ENCODE measurements around the gene KMT2C.
"Not testable (repeated sequence)": the region's sequence is repeated elsewhere in the genome, so short reads cannot be mapped to it uniquely, and the experiment has no call there.

Gene KMT2C

GRCh38 chr7:152362128-152362926 is 73.5 kb downstream of the KMT2C start:
- peaks cover 58% of the 10 kb centered on the region for H4K20me1 ChIP-seq (ENCODE audit: insufficient read depth, low read length, poor library complexity, severe bottlenecking)
- H3K79me2 ChIP-seq (ENCODE audit: insufficient read depth, low read length) = peaks cover 93% of the 10 kb centered on the region
- H3K9me3 ChIP-seq (ENCODE audit: insufficient read depth, low read depth, low read length) = no peaks in the 10 kb centered on the region
- peaks cover 14% of the 10 kb centered on the region; the same call in 1 of the 2 replicates for H3K36me3 ChIP-seq (ENCODE audit: insufficient read depth, low read length)
- H3K9me2 ChIP-seq (replicated peaks; ENCODE audit: low read depth, low read length) = no peaks in the 10 kb centered on the region
- no peaks in the 10 kb centered on the region for H3F3A ChIP-seq (ENCODE audit: low read depth)
- no peak overlapping the region for H3K4me2 ChIP-seq (ENCODE audit: low read depth, low read length, poor library complexity, severe bottlenecking)
- TF ChIP-seq CTCF (conservative IDR thresholded peaks at IDR 0.05; ENCODE audit: low read length) (no peak), EZH2phosphoT487 (IDR thresholded peaks at IDR 0.05; ENCODE audit: borderline replicate concordance) (no peak)
- H3K4me1 ChIP-seq (ENCODE audit: insufficient read depth, low read length, poor library complexity, severe bottlenecking) = no peaks in the 10 kb centered on the region
- no peak overlapping the region for H3K4me3 ChIP-seq (ENCODE audit: low read length, poor library complexity, severe bottlenecking)
- no peaks in the 10 kb centered on the region for H3K27me3 ChIP-seq (ENCODE audit: insufficient read depth, low read length, poor library complexity, severe bottlenecking)
- H3K9ac ChIP-seq (ENCODE audit: low read depth, low read length, poor library complexity, severe bottlenecking) = no peak overlapping the region
- H2AFZ ChIP-seq (ENCODE audit: low read length) = no peak overlapping the region

DNA sequence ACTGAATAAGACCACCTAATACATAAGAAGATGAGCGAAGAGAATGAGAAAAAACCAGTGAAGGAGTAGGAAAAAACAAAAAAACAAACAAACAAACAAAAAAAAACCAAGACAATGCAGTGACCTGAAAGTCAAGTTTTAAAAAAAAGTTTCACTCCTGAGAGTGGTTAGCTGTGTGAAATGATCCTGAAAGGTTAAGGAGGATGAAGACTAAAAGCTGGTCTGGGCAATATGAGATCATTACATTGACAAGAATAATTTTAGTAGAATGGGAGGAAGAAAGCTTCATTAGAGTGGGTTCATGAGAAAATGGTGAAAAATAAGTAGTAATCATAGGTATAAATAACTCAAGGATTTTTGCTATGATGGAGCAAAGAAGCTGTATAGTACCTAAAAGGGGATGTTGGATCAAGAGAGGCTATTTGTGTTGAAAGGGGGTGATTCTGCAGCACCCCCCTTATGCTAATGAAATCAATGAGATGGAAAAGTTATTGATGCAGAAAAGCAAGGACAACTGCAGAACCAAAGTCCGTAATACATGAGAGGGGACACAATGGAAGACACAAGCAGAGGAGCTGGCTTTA is 80.2 kb downstream of the KMT2C start:
- no peaks in the 10 kb centered on the region for H3K9me2 ChIP-seq (replicated peaks; ENCODE audit: low read depth, low read length)
- no peak overlapping the region for H3K4me2 ChIP-seq (ENCODE audit: low read depth, low read length, poor library complexity, severe bottlenecking)
- H3F3A ChIP-seq (ENCODE audit: low read depth) = no peaks in the 10 kb centered on the region
- H3K27me3 ChIP-seq (ENCODE audit: insufficient read depth, low read length, poor library complexity, severe bottlenecking) = no peaks in the 10 kb centered on the region
- H3K4me1 ChIP-seq (ENCODE audit: insufficient read depth, low read length, poor library complexity, severe bottlenecking) = no peaks in the 10 kb centered on the region
- H3K79me2 ChIP-seq (ENCODE audit: insufficient read depth, low read length) = peaks cover 54% of the 10 kb centered on the region
- H3K9me3 ChIP-seq (ENCODE audit: insufficient read depth, low read depth, low read length) = no peaks in the 10 kb centered on the region
- H3K4me3 ChIP-seq (ENCODE audit: low read length, poor library complexity, severe bottlenecking) = no peak overlapping the region
- H3K36me3 ChIP-seq (ENCODE audit: insufficient read depth, low read length) = peaks cover 51% of the 10 kb centered on the region
- H4K20me1 ChIP-seq (ENCODE audit: insufficient read depth, low read length, poor library complexity, severe bottlenecking) = peaks cover 16% of the 10 kb centered on the region
- H2AFZ ChIP-seq (ENCODE audit: low read length) = no peak overlapping the region
- TF ChIP-seq EZH2phosphoT487 (IDR thresholded peaks at IDR 0.05; ENCODE audit: borderline replicate concordance) = no peak
- no peak for TF ChIP-seq CTCF (conservative IDR thresholded peaks at IDR 0.05; ENCODE audit: low read length)
- no peak overlapping the region for H3K9ac ChIP-seq (ENCODE audit: low read depth, low read length, poor library complexity, severe bottlenecking)

GRCh38 chr7:152354061-152354460 is 81.7 kb downstream of the KMT2C start:
- H3K4me3 ChIP-seq (ENCODE audit: low read length, poor library complexity, severe bottlenecking) = no peak overlapping the region
- H3K79me2 ChIP-seq (ENCODE audit: insufficient read depth, low read length) = peaks cover 45% of the 10 kb centered on the region
- peaks cover 11% of the 10 kb centered on the region for H4K20me1 ChIP-seq (ENCODE audit: insufficient read depth, low read length, poor library complexity, severe bottlenecking)
- H3F3A ChIP-seq (ENCODE audit: low read depth) = no peaks in the 10 kb centered on the region
- H3K9ac ChIP-seq (ENCODE audit: low read depth, low read length, poor library complexity, severe bottlenecking) = no peak overlapping the region
- H2AFZ ChIP-seq (ENCODE audit: low read length) = no peak overlapping the region
- H3K36me3 ChIP-seq (ENCODE audit: insufficient read depth, low read length) = peaks cover 63% of the 10 kb centered on the region
- H3K9me2 ChIP-seq (replicated peaks; ENCODE audit: low read depth, low read length) = no peaks in the 10 kb centered on the region
- H3K4me2 ChIP-seq (ENCODE audit: low read depth, low read length, poor library complexity, severe bottlenecking) = no peak overlapping the region
- TF ChIP-seq EZH2phosphoT487 (IDR thresholded peaks at IDR 0.05; ENCODE audit: borderline replicate concordance) = no peak
- no peak for TF ChIP-seq CTCF (conservative IDR thresholded peaks at IDR 0.05; ENCODE audit: low read length)
- no peaks in the 10 kb centered on the region for H3K27me3 ChIP-seq (ENCODE audit: insufficient read depth, low read length, poor library complexity, severe bottlenecking)
- H3K4me1 ChIP-seq (ENCODE audit: insufficient read depth, low read length, poor library complexity, severe bottlenecking) = no peaks in the 10 kb centered on the region
- H3K9me3 ChIP-seq (ENCODE audit: insufficient read depth, low read depth, low read length) = no peaks in the 10 kb centered on the region

DNA sequence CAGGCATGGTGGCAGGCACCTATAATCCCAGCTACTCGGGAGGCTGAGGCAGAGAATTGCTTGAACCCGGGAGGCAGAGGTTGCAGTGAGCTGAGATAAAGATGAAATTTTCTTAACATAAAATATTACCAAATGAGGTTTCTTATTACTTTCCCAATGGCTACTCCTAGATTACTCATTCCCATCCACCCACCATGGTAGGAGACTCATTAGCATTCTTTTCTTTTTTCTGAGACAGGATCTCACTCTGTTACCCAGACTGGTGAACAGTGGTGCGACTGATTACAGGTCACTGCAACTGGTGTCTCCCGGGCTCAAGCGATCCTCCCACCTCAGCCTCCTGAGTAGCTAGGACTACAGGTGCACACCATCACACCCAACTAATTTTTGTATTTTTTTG is 82.5 kb downstream of the KMT2C start:
- H4K20me1 ChIP-seq (ENCODE audit: insufficient read depth, low read length, poor library complexity, severe bottlenecking); H3K4me3 ChIP-seq (ENCODE audit: low read length, poor library complexity, severe bottlenecking); H3K9me2 ChIP-seq (replicated peaks; ENCODE audit: low read depth, low read length); H3K4me1 ChIP-seq (ENCODE audit: insufficient read depth, low read length, poor library complexity, severe bottlenecking); H3F3A ChIP-seq (ENCODE audit: low read depth); H3K9ac ChIP-seq (ENCODE audit: low read depth, low read length, poor library complexity, severe bottlenecking); H3K4me2 ChIP-seq (ENCODE audit: low read depth, low read length, poor library complexity, severe bottlenecking); H2AFZ ChIP-seq (ENCODE audit: low read length); H3K27me3 ChIP-seq (ENCODE audit: insufficient read depth, low read length, poor library complexity, severe bottlenecking); H3K9me3 ChIP-seq (ENCODE audit: insufficient read depth, low read depth, low read length): not testable (repeated sequence)
- Histone ChIP-seq H3K36me3 (ENCODE audit: insufficient read depth, low read length) (peaks cover 69% of the 10 kb centered on the region), H3K79me2 (ENCODE audit: insufficient read depth, low read length) (peaks cover 41% of the 10 kb centered on the region)

DNA sequence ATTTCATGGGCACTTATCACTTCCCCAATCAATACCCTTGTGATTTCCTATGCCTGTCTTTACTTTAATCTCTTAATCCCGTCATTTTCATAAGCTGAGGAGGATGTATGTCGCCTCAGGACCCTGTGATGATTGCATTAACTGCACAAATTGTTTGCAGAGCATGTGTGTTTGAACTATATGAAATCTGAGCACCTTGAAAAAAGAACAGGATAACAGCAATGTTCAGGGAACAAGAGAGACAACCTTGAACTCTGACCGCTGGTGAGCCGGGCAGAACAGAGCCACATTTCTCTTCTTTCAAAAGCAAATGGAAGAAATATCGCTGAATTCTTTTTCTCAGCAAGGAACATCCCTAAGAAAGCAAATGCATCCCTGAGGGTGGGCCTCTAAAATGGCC is 84.1 kb downstream of the KMT2C start:
- not testable (repeated sequence) for H3K4me1 ChIP-seq (ENCODE audit: insufficient read depth, low read length, poor library complexity, severe bottlenecking); H4K20me1 ChIP-seq (ENCODE audit: insufficient read depth, low read length, poor library complexity, severe bottlenecking); H3K27me3 ChIP-seq (ENCODE audit: insufficient read depth, low read length, poor library complexity, severe bottlenecking); H3K9me3 ChIP-seq (ENCODE audit: insufficient read depth, low read depth, low read length); H3K9ac ChIP-seq (ENCODE audit: low read depth, low read length, poor library complexity, severe bottlenecking); H3F3A ChIP-seq (ENCODE audit: low read depth); H3K9me2 ChIP-seq (replicated peaks; ENCODE audit: low read depth, low read length); H3K4me3 ChIP-seq (ENCODE audit: low read length, poor library complexity, severe bottlenecking); H2AFZ ChIP-seq (ENCODE audit: low read length); H3K4me2 ChIP-seq (ENCODE audit: low read depth, low read length, poor library complexity, severe bottlenecking)
- Histone ChIP-seq H3K79me2 (ENCODE audit: insufficient read depth, low read length) (peaks cover 43% of the 10 kb centered on the region), H3K36me3 (ENCODE audit: insufficient read depth, low read length) (peaks cover 74% of the 10 kb centered on the region)

All from Loucy (cell line).